Lung (tissue), 12 donors: ENCODE measurements around the gene ADGRV1. TPM values are rescaled to one million over a fixed set of nuclear protein-coding genes. Genes with fewer than 3 reads are reported as not detected.

ENCODE experiments used
- ATAC-seq: fragments of 200-7000 bp; cut with Tn5 transposase; one replicate; pipeline ENCODE4 v1.9.1; 2020; ENCODE audit warnings: moderate number of reproducible peaks; ENCODE audit not compliant: insufficient read depth, low FRiP score
- DNase-seq, 3 donors: peaks; one replicate each; pipeline ENCODE4 v3.0.0-alpha.2; 2013 to 2017
- H3K27ac ChIP-seq, 2 donors: one replicate each; pipeline ENCODE4 v1.5.1; 2013; ENCODE audit warnings: mild to moderate bottlenecking in 2 of 2, moderate library complexity in 2 of 2, control low read depth in 1 of 2, inconsistent platforms in 1 of 2, low read depth in 1 of 2, low read length in 1 of 2
- H3K27me3 ChIP-seq, 3 donors: one replicate each; pipeline ENCODE4 v1.5.1; 2013; ENCODE audit warnings: low read length in 2 of 3; ENCODE audit not compliant: control insufficient read depth in 3 of 3, insufficient read depth in 3 of 3
- H3K36me3 ChIP-seq, 4 donors: one replicate each; pipeline ENCODE4 v1.5.1; 2013; ENCODE audit warnings: low read length in 4 of 4, mild to moderate bottlenecking in 1 of 4, moderate library complexity in 1 of 4; ENCODE audit not compliant: control insufficient read depth in 4 of 4, insufficient read depth in 4 of 4
- H3K4me1 ChIP-seq, 5 donors: one replicate each; pipeline ENCODE4 v1.5.1; 2013; ENCODE audit warnings: low read length in 5 of 5, mild to moderate bottlenecking in 2 of 5, moderate library complexity in 1 of 5; ENCODE audit not compliant: control insufficient read depth in 5 of 5, insufficient read depth in 5 of 5
- H3K4me3 ChIP-seq: one replicate; pipeline ENCODE4 v1.5.1; 2013; ENCODE audit warnings: mild to moderate bottlenecking, control low read depth, moderate library complexity
- H3K9ac ChIP-seq, 2 donors: one replicate each; pipeline ENCODE4 v1.5.1; 2013; ENCODE audit warnings: low read length in 2 of 2, control low read depth in 1 of 2; ENCODE audit not compliant: insufficient read depth in 1 of 2
- H3K9me3 ChIP-seq, 4 donors: one replicate each; pipeline ENCODE4 v1.5.1; 2013; ENCODE audit warnings: low read length in 3 of 4, mild to moderate bottlenecking in 1 of 4, moderate library complexity in 1 of 4; ENCODE audit not compliant: control insufficient read depth in 4 of 4, insufficient read depth in 3 of 4
- WGBS, 2 donors: extraction: QIAGEN DNeasy Blood & Tissue Kit; methylation state at CpG; one replicate each; pipeline ENCODE4 v1.1.7; 2013; 5-methylcytosine and 5-hydroxymethylcytosine counted together
- polyA plus RNA-seq, 2 donors: library from polyadenylated mRNA; stranded (reverse); fragments of 200-250 nt; gene quantifications; one replicate each; pipeline ENCODE4 v1.2.1, GENCODE V29; 2013
- total RNA-seq, 2 donors: library from RNA; depleted of rRNA in 1 of 2; stranded (reverse); fragments of >200 nt in 1 of 2; gene quantifications; one replicate each; pipeline ENCODE4 v1.2.1, GENCODE V29; 2014 to 2021
- TF ChIP-seq, protein P1 (sequence below): IDR thresholded peaks from 2 replicates; pipeline ENCODE4 v1.5.1; 2012; ENCODE audit warnings: mild to moderate bottlenecking; ENCODE audit errors: control extremely low read depth, extremely low read depth
- donor health status: control.
- donor health status: control.
- donor health status: Bipolar disorder and iron deficiency.
- donor health status: healthy.
- donor health status: DM: yes; HTN: yes; CAD: no.

ADGRV1 gene
- total and polyA plus RNA-seq, 4 donors = 3.6 to 66.2 (median 28.2) TPM

DNA sequence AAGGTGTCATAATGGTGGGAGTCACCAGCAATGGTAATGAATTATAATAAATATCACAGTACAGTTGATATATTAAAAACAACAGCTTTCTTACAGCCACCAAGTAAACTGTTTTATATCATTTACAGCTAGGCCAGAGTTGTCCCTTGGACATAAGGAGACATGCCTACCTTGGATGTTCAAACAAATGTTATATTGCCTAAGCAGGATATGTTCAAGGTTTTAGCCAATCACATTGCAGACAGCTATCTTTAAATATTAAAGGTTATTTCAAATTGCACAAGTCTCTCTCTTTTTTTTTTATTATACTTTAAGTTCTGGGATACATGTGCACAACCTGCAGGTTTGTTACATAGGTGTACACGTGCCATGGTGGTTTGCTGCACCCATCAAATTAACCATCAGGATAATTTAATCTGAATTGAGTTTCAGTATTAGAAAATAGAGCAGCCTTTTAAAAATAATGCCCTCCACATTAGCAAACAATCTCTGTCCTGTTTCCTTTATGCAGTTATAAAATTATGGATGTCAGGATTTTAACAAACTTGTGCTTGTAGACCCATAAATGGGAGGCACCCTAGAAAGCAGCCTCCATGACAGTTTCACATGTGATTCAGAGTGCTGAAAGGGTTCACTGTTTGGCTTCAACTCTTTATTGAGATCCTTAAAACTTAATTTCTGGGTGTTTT is 483.8 kb downstream of the ADGRV1 start:
- ATAC-seq = no peak
- Histone ChIP-seq H3K9me3 (no peaks in the 10 kb centered on the region), H3K9ac (no peak overlapping the region), H3K4me3 (no peak overlapping the region), H3K27me3 (no peaks in the 10 kb centered on the region), H3K4me1 (peaks cover 0 to 2% (median 0%) of the 10 kb centered on the region in 5 donors), H3K36me3 (no peaks in the 10 kb centered on the region), H3K27ac (no peak overlapping the region)
- TF ChIP-seq, protein P1, sequence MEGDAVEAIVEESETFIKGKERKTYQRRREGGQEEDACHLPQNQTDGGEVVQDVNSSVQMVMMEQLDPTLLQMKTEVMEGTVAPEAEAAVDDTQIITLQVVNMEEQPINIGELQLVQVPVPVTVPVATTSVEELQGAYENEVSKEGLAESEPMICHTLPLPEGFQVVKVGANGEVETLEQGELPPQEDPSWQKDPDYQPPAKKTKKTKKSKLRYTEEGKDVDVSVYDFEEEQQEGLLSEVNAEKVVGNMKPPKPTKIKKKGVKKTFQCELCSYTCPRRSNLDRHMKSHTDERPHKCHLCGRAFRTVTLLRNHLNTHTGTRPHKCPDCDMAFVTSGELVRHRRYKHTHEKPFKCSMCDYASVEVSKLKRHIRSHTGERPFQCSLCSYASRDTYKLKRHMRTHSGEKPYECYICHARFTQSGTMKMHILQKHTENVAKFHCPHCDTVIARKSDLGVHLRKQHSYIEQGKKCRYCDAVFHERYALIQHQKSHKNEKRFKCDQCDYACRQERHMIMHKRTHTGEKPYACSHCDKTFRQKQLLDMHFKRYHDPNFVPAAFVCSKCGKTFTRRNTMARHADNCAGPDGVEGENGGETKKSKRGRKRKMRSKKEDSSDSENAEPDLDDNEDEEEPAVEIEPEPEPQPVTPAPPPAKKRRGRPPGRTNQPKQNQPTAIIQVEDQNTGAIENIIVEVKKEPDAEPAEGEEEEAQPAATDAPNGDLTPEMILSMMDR = no peak
- WGBS, 2 donors = 94 to 96% methylated on average over 1 of the region's 1 CpG
- DNase-seq = no peak

DNA sequence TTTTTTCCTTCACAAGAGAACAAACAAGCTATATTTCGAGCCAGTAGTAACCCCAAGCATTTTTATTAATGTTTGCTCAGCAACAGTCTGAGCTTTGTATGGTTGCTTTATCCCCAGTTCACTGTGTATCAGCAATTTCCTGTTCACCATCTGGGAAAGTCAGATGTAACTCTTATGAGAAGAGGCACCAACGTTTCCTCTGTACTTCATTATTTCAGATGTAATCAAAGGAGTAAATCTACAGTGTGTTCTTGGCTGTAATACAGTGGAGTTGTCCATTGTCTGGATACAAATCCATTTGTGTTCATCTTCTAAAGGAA is 484.3 kb downstream of the ADGRV1 start:
- 14 to 23% methylated on average over 2 of the region's 2 CpGs for WGBS, 2 donors

DNA sequence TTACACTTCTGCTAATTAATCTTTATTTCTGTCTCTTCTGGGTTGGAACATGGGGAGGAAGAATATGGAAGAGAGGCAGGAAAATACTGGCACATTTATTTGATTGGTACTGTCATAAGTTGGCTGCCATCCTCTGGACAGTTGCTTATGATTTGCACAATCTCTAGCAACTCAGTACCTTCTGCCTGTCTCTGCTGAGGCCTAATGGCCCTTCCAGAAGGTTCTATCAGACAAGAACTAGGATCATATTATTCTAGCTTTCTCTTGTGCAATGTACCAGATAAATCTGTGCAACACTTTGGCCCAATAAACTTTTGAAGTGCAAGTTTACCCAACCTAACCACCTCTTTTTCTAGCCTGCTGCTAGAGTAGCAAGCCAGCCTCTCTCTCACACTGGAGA is 489.5 kb downstream of the ADGRV1 start:
- Histone ChIP-seq H3K27ac (no peak overlapping the region), H3K4me3 (no peak overlapping the region), H3K27me3 (no peaks in the 10 kb centered on the region), H3K36me3 (no peaks in the 10 kb centered on the region), H3K9ac (no peak overlapping the region), H3K9me3 (no peaks in the 10 kb centered on the region), H3K4me1 (peaks cover 0 to 3% (median 0%) of the 10 kb centered on the region in 5 donors)
- ATAC-seq (no peak), DNase-seq (no peak)
- TF ChIP-seq, protein P1 = no peak

More for the DNA sequence above, 484.3 kb downstream of the ADGRV1 start:
- no peak overlapping the region for H3K27ac ChIP-seq
- H3K36me3 ChIP-seq = no peaks in the 10 kb centered on the region
- no peaks in the 10 kb centered on the region for H3K9me3 ChIP-seq
- H3K4me1 ChIP-seq = peaks cover 0 to 2% (median 0%) of the 10 kb centered on the region in 5 donors
- H3K27me3 ChIP-seq = no peaks in the 10 kb centered on the region
- H3K9ac ChIP-seq = no peak overlapping the region
- TF ChIP-seq, protein P1 = no peak
- no peak for ATAC-seq
- no peak overlapping the region for H3K4me3 ChIP-seq
- no peak for DNase-seq

DNA sequence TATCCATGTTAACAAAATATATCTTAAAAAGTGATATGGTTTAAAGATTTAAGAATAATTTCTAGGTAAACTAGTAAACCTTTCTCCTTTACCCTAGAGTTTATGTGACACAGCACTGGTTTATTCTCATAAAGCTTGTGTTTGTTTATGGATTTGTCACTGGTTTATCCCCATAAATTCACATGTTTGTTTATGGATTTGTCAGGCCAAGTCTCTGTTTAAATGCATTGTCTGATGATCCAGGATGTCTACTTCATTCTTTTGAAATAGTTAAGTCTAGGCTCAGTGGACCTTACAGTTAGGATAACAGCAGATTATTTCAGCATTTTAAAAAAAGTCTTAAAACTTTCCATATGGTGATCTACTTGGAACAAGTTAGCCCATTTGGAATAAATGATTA is 490.5 kb downstream of the ADGRV1 start:
- TF ChIP-seq, protein P1 = no peak
- Histone ChIP-seq H3K27ac (no peak overlapping the region), H3K9me3 (no peaks in the 10 kb centered on the region), H3K27me3 (no peaks in the 10 kb centered on the region), H3K4me3 (no peak overlapping the region), H3K4me1 (peaks cover 0 to 4% (median 0%) of the 10 kb centered on the region in 5 donors), H3K36me3 (no peaks in the 10 kb centered on the region), H3K9ac (no peak overlapping the region)
- DNase-seq = no peak
- ATAC-seq = no peak
